ENCODE results near the gene GRIP2.

The GRIP2 gene

GRCh38 chr3:14485981-14486380 lies 54.2 kb downstream of the GRIP2 start:
- DNase-seq (ENCODE audit: low read depth in 2 of 2) = no peak

DNA sequence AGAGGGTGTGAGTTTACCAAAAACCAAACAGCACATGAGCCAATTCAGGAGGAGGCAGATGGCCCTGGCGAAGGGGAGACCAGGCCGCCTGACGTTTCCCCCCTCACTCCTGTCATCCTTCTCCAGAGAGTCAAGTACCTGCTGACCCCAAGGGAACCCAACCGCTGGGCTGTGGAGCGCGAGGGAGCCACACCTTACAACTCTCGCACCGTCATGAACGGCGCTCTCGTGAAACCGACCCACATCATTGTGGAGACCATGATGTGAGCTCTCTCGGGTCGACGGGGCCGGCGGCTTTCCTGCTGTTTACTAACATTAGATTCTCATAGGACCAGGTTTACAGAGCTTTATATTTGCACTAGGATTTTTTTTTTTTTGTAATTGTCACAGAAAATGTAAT lies 55.4 kb downstream of the GRIP2 start:
- DNase-seq (ENCODE audit: low read depth in 2 of 2) = no peak

- no peak for DNase-seq (ENCODE audit: low read depth in 2 of 2)
These were observed 56.9 kb downstream of the GRIP2 start for GRCh38 chr3:14483286-14483685.

GRCh38 chr3:14482271-14482721 lies 57.8 kb downstream of the GRIP2 start:
- no peak for DNase-seq (ENCODE audit: low read depth in 2 of 2)

GRCh38 chr3:14481646-14482036 lies 58.5 kb downstream of the GRIP2 start:
- DNase-seq (ENCODE audit: low read depth in 2 of 2) = no peak

DNA sequence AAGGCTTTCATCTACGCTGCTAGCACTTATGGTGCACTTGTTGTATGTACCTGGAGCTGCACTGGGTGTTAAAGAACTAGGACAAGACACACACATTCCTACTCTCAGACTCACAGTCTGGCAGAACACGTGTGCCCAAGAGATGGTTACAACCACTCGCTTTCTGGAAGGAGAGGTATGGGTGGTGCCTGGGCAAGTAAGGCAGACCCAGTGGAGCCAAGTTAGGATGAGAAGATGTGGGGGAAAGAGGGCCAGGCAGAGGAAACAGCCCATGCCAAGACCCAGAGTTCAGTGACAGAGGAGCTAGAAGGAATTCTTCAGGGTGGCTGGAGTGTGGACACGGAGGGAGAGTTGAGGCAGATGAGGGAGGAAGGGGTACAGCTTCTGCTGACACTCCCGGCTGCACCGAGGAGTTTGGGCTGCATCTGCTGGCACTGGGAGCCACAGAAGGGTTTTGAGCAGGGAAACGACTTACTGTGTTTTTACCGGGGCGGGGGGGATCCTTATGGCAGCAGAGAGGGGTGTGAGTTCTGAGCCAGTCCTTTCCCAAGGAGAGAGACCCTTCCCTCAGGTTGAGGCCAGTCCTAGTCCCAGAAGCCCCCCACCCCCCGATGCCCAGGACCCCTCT lies 59.0 kb downstream of the GRIP2 start:
- DNase-seq (ENCODE audit: low read depth in 2 of 2) = no peak

- DNase-seq (ENCODE audit: low read depth in 2 of 2) = no peak
These were observed 59.7 kb downstream of the GRIP2 start for GRCh38 chr3:14480207-14481017.

DNA sequence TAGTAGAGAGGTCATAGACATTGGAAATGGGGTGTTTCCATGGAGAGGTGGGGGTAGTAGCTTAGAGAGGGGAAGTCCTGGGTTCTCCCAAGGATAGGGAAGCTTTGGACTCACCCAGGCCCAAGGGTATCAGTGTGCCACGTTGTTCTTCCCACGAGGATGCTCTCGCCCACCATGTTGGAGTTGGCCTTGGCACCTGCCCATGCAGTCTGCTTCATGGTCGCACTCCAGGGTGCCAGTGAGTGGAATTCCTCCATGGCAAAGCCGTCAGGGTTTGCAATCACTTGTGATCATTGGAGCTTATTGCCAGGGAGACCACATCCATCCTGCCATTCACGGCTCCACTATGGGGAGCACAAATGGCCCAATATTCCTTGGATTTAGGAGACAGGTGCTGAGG lies 60.6 kb downstream of the GRIP2 start:
- no peak for DNase-seq (ENCODE audit: low read depth in 2 of 2)

DNA sequence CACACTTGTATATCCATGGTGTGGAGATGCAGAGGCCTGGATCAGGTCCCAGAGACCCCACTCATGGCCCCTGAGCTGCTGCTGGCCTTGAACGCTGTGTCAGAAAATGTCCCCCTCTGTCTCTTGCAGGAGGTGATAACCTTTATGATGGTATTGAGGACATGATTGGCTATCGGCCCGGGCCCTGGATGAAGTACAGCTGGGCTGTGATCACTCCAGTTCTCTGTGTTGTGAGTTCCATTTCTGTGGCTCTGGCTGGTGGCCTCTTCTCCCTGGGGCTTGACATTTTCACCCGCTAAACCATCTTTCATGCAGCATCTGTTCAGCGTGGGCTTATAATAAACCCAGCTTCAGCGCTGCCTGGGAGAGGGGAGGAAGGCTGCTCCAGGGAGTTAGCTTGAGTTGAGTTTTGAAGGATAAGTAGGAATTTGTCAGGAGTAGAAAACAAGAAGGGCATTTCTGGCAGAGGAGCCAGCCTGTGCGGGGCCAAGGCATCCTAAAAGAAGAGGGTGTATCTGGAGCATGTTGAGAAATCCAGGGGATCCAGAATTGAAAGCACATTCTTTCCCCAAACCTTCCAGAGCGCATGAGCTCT lies 61.1 kb downstream of the GRIP2 start:
- DNase-seq (ENCODE audit: low read depth in 2 of 2) = no peak

DNA sequence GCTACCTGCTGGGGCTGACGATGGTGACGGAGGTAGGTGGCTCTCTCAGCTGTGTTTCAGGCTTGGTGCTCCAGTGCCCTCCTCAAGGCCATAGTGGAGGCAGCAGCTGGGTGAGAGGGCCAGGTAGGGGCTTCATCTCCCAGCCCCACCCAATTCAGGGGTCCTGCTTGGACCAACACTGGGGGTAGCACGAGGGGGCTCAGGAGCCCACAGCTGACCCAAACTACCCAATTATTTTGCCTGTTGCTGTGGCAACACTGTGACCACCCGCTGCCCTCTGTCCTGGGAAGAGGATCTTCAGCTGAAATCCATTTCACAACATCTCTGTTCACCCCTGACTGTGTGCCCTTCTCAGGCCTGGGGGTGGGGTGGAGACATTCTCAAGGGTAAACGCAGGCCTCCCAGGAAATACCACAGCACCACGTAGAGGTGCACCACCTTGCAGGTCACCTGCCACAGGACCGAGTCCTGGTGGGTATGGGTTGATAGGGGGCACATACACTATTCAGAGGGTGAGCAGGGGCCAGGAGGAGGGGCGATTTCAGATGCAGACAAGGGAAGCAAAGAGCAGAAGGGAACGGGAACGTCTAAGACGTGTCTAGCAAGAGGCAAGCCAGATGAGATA lies 62.7 kb downstream of the GRIP2 start:
- DNase-seq (ENCODE audit: low read depth in 2 of 2) = no peak

DNA sequence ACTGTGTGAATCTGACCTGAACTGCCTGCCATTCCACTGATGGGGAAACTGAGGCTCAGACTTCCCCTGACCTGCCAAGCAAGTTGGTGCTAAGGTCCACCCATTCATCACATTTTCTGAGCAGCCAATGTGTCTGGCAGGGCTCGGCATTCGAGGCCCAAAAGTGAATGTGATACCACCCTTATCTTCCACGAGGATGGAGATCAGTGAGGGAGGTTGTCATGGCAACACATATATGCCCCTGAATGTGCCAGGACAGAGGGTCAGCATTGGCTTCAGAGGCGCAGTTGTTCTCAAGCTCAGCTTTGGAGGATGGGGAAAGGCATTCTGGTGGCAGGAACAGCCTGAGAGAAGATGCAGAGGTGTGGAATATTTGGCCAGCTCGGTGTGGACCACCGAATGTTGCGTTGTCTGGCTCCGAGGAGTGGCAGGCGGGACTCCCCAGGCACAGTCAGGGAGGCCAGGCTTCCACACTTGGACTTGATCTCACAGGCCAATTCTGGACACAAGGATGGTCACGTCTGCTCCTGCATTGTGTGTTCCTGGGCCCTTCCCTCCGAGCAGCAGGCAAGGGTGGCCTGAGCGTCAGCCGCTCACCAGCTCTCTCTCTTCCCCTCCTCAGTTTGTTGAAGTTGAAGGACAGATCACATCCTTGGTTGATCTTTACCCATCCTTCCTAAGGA lies 63.4 kb downstream of the GRIP2 start:
- DNase-seq (ENCODE audit: low read depth in 2 of 2) = no peak

- DNase-seq (ENCODE audit: low read depth in 2 of 2) = no peak
These were observed 64.5 kb downstream of the GRIP2 start for GRCh38 chr3:14475621-14476020.

DNA sequence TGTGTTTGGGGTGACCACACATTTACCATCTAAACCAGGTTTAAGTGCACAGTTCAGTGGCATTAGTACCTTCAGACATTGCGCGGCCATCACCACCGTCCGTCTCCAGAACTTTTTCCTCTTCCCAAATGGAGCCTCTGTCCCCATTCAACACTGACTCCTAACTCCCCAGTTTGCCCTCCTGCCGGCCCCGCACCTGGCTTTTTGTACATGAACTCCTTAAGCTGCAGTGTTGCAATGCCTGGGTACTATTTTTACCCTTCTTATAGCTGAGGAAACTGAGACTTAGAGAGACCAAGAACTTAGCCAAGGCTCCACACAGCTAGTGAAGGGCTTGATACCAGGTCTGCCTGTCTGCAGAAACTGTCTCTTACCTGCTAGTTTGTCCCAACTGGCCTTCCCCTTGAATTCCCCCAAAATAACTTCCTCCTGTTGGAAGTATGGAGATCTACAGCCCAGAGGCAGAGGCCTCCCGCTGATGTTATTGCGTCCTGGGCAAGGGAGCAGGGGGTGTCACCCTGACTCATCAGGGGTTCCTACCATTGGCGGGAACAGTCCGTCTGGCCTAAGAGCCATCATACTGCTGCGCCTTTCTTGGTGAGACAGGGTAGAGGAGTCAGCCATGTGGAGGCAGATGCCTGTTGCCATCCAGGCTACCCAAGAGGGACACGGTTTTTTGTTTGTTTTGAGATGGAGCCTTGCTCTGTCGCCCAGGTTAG lies 65.6 kb downstream of the GRIP2 start:
- no peak for DNase-seq (ENCODE audit: low read depth in 2 of 2)

- no peak for DNase-seq (ENCODE audit: low read depth in 2 of 2)
These were observed 66.7 kb downstream of the GRIP2 start for GRCh38 chr3:14473411-14473891.

- no peak for DNase-seq (ENCODE audit: low read depth in 2 of 2)
These were observed 67.4 kb downstream of the GRIP2 start for GRCh38 chr3:14472471-14473351.

GRCh38 chr3:14471690-14472089 lies 68.5 kb downstream of the GRIP2 start:
- no peak for DNase-seq (ENCODE audit: low read depth in 2 of 2)

GRCh38 chr3:14471016-14471415 lies 69.1 kb downstream of the GRIP2 start:
- no peak for DNase-seq (ENCODE audit: low read depth in 2 of 2)

- DNase-seq (ENCODE audit: low read depth in 2 of 2) = no peak
These were observed 69.7 kb downstream of the GRIP2 start for GRCh38 chr3:14470461-14470860.

- no peak for DNase-seq (ENCODE audit: low read depth in 2 of 2)
These were observed 71.5 kb downstream of the GRIP2 start for GRCh38 chr3:14468621-14468981.
